Neural progenitor cell (in vitro differentiated cells): ENCODE results near the gene CACNA1C. TPM values are rescaled to one million over a fixed set of nuclear protein-coding genes. Genes with fewer than 3 reads are reported as not detected.

Source experiments
- DNase-seq: peaks from one replicate; pipeline ENCODE4 v3.0.0-alpha.2; 2016; ENCODE audit warnings: low spot score
- H2AFZ ChIP-seq: fragments of 200-600 bp; sonication (generic); replicated peaks from 2 replicates; pipeline ENCODE4 v1.6.1; 2016; ENCODE audit warnings: antibody characterized with exemption
- H3F3A ChIP-seq: fragments of 200-600 bp; sonication (generic); 2 replicates; pipeline ENCODE4 v1.6.1; 2016; ENCODE audit warnings: antibody characterized with exemption, low read depth
- H3K27ac ChIP-seq: fragments of 200-600 bp; sonication (generic); 2 replicates; pipeline ENCODE4 v1.5.1; 2016; ENCODE audit warnings: mild to moderate bottlenecking
- H3K27me3 ChIP-seq: fragments of 200-600 bp; sonication (generic); 2 replicates; pipeline ENCODE4 v1.6.1; 2016; ENCODE audit warnings: mild to moderate bottlenecking, moderate library complexity
- H3K36me3 ChIP-seq: fragments of 200-600 bp; sonication (generic); 2 replicates; pipeline ENCODE4 v1.5.1; 2016
- H3K4me1 ChIP-seq: fragments of 200-600 bp; sonication (generic); 2 replicates; pipeline ENCODE4 v1.6.1; 2016; ENCODE audit warnings: mixed run types
- H3K4me2 ChIP-seq: fragments of 200-600 bp; sonication (generic); 2 replicates; pipeline ENCODE4 v1.6.1; 2016
- H3K4me3 ChIP-seq: fragments of 200-600 bp; sonication (generic); 2 replicates; pipeline ENCODE4 v1.5.1; 2016
- H3K79me2 ChIP-seq: fragments of 200-600 bp; sonication (generic); 2 replicates; pipeline ENCODE4 v1.6.1; 2016; ENCODE audit warnings: low read depth
- H3K9ac ChIP-seq: fragments of 200-600 bp; sonication (generic); 2 replicates; pipeline ENCODE4 v1.6.1; 2016
- H3K9me3 ChIP-seq: fragments of 200-600 bp; sonication (generic); 2 replicates; pipeline ENCODE4 v1.5.1; 2016; ENCODE audit warnings: low read depth
- H4K20me1 ChIP-seq: fragments of 200-600 bp; sonication (generic); 2 replicates; pipeline ENCODE4 v1.6.1; 2016; ENCODE audit warnings: low read depth
- H3K27ac Mint-ChIP-seq: 3 replicates; pipeline ENCODE4 v1.8.0; 2021; ENCODE audit warnings: mixed read lengths
- H3K27me3 Mint-ChIP-seq: 2 replicates; pipeline ENCODE4 v1.8.0; 2022; ENCODE audit warnings: low read depth, mild to moderate bottlenecking, inconsistent platforms, moderate library complexity, mixed read lengths; ENCODE audit not compliant: insufficient read depth
- H3K36me3 Mint-ChIP-seq: 3 replicates; pipeline ENCODE4 v1.8.0; 2021; ENCODE audit warnings: mixed read lengths
- H3K4me1 Mint-ChIP-seq: 3 replicates; pipeline ENCODE4 v1.8.0; 2021; ENCODE audit warnings: mixed read lengths
- H3K4me3 Mint-ChIP-seq: 3 replicates; pipeline ENCODE4 v1.8.0; 2021; ENCODE audit warnings: mild to moderate bottlenecking, moderate library complexity, mixed read lengths
- H3K9me3 Mint-ChIP-seq: 3 replicates; pipeline ENCODE4 v1.8.0; 2020; ENCODE audit warnings: mixed read lengths
- EZH2 ChIP-seq: fragments of 200-600 bp; sonication (generic); IDR thresholded peaks from 2 replicates; pipeline ENCODE4 v1.6.1; 2017; ENCODE audit warnings: antibody characterized with exemption, mild to moderate bottlenecking, moderate library complexity
- EZH2phosphoT487 ChIP-seq: fragments of 200-600 bp; sonication (generic); IDR thresholded peaks from 2 replicates; pipeline ENCODE4 v1.6.1; 2017; ENCODE audit warnings: antibody characterized with exemption
- total RNA-seq: library from RNA; depleted of rRNA; stranded (reverse); fragments of >200 nt; gene quantifications from 2 replicates; pipeline ENCODE4 v1.2.3, GENCODE V29; 2015; ENCODE audit warnings: low replicate concordance
- TF ChIP-seq, protein P1 (sequence below): fragments of 200-600 bp; sonication (generic); IDR thresholded peaks from 2 replicates; pipeline ENCODE4 v1.5.1; 2017; ENCODE audit warnings: antibody characterized with exemption, mild to moderate bottlenecking

Gene CACNA1C
- total RNA-seq, 1 donor from 2014 or later, result 2.7 TPM

DNA sequence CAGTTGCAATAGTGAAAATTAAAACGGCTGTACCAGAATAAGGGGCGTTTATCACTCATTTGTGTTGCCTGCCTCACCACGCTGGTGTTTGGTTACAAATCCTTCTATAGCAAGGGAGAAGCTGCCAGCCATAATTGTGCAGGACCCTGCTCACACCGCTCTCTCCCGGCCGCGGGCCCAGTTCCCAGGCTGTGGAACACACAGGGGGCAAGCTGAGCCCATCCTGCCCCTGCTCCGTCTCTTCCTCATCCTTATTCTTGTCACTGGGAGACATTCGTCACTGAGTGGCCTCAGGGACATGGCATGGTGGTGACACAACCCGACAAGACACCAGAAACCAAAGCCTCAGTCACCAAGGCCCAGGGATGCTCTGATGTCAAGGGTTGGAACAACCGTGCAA lies 625.6 kb downstream of the CACNA1C start:
- DNase-seq, result no peak
- peaks cover 2% of the 10 kb centered on the region for H3K9me3 Mint-ChIP-seq
- H4K20me1 ChIP-seq, result peaks cover 5% of the 10 kb centered on the region
- peaks cover 24% of the 10 kb centered on the region for H3F3A ChIP-seq
- peaks cover 12% of the 10 kb centered on the region for H3K27me3 Mint-ChIP-seq
- H3K27ac Mint-ChIP-seq, result no peak overlapping the region
- no peaks in the 10 kb centered on the region for H3K79me2 ChIP-seq
- H3K9me3 ChIP-seq, result no peaks in the 10 kb centered on the region
- no peak overlapping the region for H3K4me3 ChIP-seq
- H3K4me2 ChIP-seq, result no peak overlapping the region
- TF ChIP-seq EZH2phosphoT487 (no peak), EZH2 (no peak)
- TF ChIP-seq, protein P1, sequence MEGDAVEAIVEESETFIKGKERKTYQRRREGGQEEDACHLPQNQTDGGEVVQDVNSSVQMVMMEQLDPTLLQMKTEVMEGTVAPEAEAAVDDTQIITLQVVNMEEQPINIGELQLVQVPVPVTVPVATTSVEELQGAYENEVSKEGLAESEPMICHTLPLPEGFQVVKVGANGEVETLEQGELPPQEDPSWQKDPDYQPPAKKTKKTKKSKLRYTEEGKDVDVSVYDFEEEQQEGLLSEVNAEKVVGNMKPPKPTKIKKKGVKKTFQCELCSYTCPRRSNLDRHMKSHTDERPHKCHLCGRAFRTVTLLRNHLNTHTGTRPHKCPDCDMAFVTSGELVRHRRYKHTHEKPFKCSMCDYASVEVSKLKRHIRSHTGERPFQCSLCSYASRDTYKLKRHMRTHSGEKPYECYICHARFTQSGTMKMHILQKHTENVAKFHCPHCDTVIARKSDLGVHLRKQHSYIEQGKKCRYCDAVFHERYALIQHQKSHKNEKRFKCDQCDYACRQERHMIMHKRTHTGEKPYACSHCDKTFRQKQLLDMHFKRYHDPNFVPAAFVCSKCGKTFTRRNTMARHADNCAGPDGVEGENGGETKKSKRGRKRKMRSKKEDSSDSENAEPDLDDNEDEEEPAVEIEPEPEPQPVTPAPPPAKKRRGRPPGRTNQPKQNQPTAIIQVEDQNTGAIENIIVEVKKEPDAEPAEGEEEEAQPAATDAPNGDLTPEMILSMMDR, result no peak
- no peak overlapping the region for H3K9ac ChIP-seq
- no peak overlapping the region for H3K27ac ChIP-seq
- H3K4me3 Mint-ChIP-seq, result no peak overlapping the region
- H3K36me3 ChIP-seq, result no peaks in the 10 kb centered on the region
- H2AFZ ChIP-seq, result no peak overlapping the region
- H3K4me1 Mint-ChIP-seq, result peaks cover 24% of the 10 kb centered on the region
- H3K36me3 Mint-ChIP-seq, result peaks cover 2% of the 10 kb centered on the region
- peaks cover 7% of the 10 kb centered on the region for H3K4me1 ChIP-seq
- H3K27me3 ChIP-seq, result no peaks in the 10 kb centered on the region

DNA sequence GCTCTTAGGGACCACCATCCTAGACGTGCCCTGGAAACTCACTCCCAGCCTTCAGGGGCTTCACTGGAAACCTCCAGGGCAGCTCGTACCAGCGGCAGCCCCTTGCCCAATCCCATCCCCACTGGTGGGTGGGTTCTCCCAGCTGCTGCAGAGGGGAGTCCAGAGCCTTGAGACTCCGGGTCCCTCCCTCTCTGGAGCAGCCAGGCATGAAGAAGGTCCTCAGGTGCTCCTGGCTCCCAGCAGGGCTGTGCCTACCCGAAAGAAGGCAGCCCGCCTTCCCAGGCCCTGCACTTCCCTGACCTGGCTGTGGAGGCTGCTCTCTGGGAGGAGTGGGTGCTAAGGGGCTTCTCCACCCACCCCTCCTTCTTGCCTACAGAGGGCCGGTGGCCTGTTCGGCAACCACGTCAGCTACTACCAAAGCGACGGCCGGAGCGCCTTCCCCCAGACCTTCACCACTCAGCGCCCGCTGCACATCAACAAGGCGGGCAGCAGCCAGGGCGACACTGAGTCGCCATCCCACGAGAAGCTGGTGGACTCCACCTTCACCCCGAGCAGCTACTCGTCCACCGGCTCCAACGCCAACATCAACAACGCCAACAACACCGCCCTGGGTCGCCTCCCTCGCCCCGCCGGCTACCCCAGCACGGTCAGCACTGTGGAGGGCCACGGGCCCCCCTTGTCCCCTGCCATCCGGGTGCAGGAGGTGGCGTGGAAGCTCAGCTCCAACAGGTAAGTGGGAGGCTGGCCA lies 626.5 kb downstream of the CACNA1C start:
- Histone ChIP-seq H3K4me1 (peaks cover 7% of the 10 kb centered on the region), H3K27ac (no peak overlapping the region), H4K20me1 (peaks cover 5% of the 10 kb centered on the region), H3K27me3 (no peaks in the 10 kb centered on the region), H3K4me3 (no peak overlapping the region), H3K9me3 (no peaks in the 10 kb centered on the region), H3F3A (peaks cover 29% of the 10 kb centered on the region), H3K36me3 (no peaks in the 10 kb centered on the region), H3K4me2 (no peak overlapping the region), H2AFZ (no peak overlapping the region), H3K9ac (no peak overlapping the region), H3K79me2 (no peaks in the 10 kb centered on the region)
- peaks cover 2% of the 10 kb centered on the region for H3K36me3 Mint-ChIP-seq
- H3K4me1 Mint-ChIP-seq, result peaks cover 24% of the 10 kb centered on the region
- no peak for DNase-seq
- H3K4me3 Mint-ChIP-seq, result no peak overlapping the region
- peaks cover 11% of the 10 kb centered on the region for H3K27me3 Mint-ChIP-seq
- H3K9me3 Mint-ChIP-seq, result peaks cover 2% of the 10 kb centered on the region
- no peak overlapping the region for H3K27ac Mint-ChIP-seq
- TF ChIP-seq, protein P1, result no peak
- TF ChIP-seq EZH2phosphoT487, result no peak
- no peak for TF ChIP-seq EZH2

DNA sequence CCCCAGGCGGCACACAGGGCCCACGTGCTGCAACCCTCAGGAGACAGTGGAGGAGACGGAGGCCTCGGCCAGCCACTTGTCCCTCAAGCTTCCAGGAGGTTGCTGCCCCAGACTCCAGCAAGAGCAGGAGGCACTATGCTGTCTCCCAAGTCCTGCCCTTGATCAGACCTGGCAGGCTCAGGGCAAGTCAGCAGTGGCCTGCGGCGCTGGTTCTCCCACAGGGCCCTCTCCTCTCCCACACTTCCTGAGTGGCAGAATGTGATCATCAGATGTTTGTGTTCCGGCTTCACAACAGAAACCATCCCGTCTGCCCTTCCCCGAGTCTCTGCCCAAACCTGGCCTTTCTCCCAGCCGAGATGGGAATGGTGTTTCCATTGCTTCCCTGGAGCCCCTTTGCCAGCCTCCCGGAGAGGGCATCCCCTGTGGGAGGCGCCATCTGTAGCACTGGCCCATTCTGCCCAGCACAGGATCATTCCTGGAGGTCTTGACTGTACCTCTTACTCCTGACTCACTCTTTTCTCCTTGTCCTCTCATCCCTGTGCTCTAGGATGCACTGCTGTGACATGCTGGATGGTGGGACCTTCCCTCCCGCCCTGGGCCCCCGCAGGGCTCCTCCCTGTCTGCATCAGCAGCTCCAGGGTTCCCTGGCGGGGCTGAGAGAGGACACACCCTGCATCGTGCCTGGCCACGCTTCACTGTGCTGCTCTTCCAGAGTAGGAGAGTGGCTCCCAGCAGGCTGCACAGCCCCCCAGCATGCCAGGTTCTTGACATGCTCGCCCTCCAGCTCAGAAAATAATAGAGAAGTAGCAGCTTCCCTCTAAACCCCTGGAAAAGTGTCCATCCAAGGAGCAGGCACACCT lies 627.3 kb downstream of the CACNA1C start:
- H3K27me3 Mint-ChIP-seq, result peaks cover 11% of the 10 kb centered on the region
- H3K36me3 ChIP-seq, result no peaks in the 10 kb centered on the region
- no peak overlapping the region for H3K27ac ChIP-seq
- H3K9ac ChIP-seq, result no peak overlapping the region
- H3K4me1 Mint-ChIP-seq, result peaks cover 24% of the 10 kb centered on the region
- peaks cover 2% of the 10 kb centered on the region for H3K9me3 Mint-ChIP-seq
- peaks cover 5% of the 10 kb centered on the region for H4K20me1 ChIP-seq
- peaks cover 2% of the 10 kb centered on the region for H3K36me3 Mint-ChIP-seq
- peaks cover 29% of the 10 kb centered on the region for H3F3A ChIP-seq
- DNase-seq, result no peak
- no peaks in the 10 kb centered on the region for H3K79me2 ChIP-seq
- H3K4me2 ChIP-seq, result no peak overlapping the region
- peak overlapping the region; percentile 50 for H3K4me3 Mint-ChIP-seq
- no peak overlapping the region for H3K4me3 ChIP-seq
- TF ChIP-seq, protein P1, result no peak
- TF ChIP-seq EZH2, result no peak
- no peaks in the 10 kb centered on the region for H3K9me3 ChIP-seq
- H2AFZ ChIP-seq, result no peak overlapping the region
- no peaks in the 10 kb centered on the region for H3K27me3 ChIP-seq
- H3K4me1 ChIP-seq, result peaks cover 7% of the 10 kb centered on the region
- H3K27ac Mint-ChIP-seq, result no peak overlapping the region
